ENCODE data around the gene NFATC1.

Gene NFATC1

DNA sequence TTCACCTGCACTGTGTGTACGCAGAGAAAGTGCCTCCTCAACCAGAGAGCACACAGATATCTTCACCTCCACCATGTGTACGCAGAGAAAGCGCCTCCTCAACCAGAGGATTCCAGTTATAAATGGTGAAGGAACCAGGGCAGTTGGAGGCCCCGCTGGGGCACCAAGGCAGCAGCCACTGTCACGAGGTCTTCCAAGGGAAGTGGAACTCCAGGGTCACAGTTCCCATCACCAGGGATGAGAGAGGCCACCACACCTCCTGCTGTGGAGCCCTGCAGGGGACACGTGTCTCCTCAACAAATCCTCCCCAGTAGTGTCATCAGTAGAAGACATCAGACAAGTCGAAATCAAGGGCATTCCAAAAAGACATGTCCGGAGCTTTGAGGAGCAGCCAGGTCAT, 28.2 kb upstream of the NFATC1 start:
- in situ Hi-C loops (cut with MboI; ENCODE audit: low pct_unique_long_range_greater_than_20kb, low sequenced_read_pairs, unreplicated experiment): no loop called here
- no peak for DNase-seq (ENCODE audit: low spot score)
- TF ChIP-seq, protein P1, sequence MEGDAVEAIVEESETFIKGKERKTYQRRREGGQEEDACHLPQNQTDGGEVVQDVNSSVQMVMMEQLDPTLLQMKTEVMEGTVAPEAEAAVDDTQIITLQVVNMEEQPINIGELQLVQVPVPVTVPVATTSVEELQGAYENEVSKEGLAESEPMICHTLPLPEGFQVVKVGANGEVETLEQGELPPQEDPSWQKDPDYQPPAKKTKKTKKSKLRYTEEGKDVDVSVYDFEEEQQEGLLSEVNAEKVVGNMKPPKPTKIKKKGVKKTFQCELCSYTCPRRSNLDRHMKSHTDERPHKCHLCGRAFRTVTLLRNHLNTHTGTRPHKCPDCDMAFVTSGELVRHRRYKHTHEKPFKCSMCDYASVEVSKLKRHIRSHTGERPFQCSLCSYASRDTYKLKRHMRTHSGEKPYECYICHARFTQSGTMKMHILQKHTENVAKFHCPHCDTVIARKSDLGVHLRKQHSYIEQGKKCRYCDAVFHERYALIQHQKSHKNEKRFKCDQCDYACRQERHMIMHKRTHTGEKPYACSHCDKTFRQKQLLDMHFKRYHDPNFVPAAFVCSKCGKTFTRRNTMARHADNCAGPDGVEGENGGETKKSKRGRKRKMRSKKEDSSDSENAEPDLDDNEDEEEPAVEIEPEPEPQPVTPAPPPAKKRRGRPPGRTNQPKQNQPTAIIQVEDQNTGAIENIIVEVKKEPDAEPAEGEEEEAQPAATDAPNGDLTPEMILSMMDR (IDR thresholded peaks at IDR 0.05; ENCODE audit: extremely low read depth, insufficient read depth, missing control alignments): no peak

DNA sequence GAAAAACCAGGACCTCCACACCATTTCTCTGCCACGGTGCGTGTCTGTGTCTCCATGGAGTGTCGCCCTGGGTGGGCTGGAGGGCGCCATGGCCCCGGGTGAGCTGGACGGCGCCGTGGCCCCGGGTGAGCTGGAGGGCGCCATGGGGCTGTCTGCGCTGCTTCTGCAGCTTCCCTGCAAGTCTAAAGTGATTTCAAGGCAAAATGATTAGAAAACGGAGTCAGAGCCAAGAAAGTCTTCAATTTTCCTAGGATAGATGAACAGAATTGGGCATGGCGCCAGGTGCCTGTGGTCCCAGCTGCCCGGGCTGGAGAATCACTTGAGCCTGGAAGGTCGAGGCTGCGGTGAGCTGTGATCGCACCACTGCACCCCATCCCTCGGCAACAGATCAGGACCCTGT, 27.7 kb upstream of the NFATC1 start:
- in situ Hi-C loops (cut with MboI; ENCODE audit: low pct_unique_long_range_greater_than_20kb, low sequenced_read_pairs, unreplicated experiment): no loop called here
- TF ChIP-seq, protein P1 (IDR thresholded peaks at IDR 0.05; ENCODE audit: extremely low read depth, insufficient read depth, missing control alignments): no peak
- DNase-seq (ENCODE audit: low spot score): no peak

DNA sequence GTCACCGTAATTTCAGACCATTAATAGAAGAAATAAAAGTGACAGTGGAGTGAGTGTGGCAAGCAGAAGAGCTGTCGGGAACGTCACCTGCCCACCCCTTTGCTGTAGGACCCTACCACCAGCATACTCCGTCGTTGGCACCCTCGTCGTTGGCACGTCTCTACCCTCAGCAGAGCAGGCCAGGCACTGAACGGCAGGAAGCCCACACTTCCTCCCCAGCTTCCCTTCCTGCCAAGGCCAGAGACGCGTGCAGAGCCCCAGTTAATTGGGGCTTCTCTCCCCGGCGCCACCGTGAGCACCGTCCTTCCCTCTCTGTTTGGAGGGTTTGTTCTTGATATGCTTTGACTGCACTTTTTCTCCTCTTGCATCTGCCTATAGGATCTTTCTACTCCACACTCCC, 27.0 kb upstream of the NFATC1 start:
- DNase-seq (ENCODE audit: low spot score): no peak
- in situ Hi-C loops (cut with MboI; ENCODE audit: low pct_unique_long_range_greater_than_20kb, low sequenced_read_pairs, unreplicated experiment): no loop called here
- TF ChIP-seq, protein P1 (IDR thresholded peaks at IDR 0.05; ENCODE audit: extremely low read depth, insufficient read depth, missing control alignments): no peak

DNA sequence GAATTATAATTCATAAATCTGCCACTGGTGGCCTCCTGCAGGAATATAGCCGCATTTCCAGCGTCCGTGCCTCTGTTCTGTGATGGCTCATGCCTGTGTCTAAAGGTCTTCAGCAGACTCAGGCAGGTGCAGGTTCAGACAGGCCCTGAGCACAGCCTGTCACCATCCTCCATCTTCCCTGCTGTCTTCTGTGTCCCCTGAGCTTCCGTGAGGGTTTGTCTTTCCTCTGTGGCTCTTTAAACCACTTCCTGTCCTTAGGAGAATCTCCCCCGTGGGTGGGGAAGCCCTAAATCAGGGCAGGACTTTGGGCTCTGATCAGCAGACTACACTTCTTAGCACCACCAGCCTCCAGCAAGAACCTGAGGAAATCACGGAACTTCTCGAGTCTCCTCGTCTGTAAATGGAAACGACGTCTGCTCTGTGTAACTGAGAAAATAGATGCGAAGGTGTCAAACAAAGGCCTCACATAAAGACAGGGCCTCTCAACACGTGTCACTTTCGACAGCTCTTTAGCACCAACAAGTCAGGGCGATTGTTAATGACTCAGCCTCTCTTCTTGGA, 24.1 kb upstream of the NFATC1 start:
- peak; percentile 56 for DNase-seq (ENCODE audit: low spot score)
- in situ Hi-C loops (cut with MboI; ENCODE audit: low pct_unique_long_range_greater_than_20kb, low sequenced_read_pairs, unreplicated experiment): loop anchor here (10.0 kb wide), 2 partner anchors 163 to 273 kb away; no protein-coding TSS in a partner anchor
- TF ChIP-seq, protein P1 (IDR thresholded peaks at IDR 0.05; ENCODE audit: extremely low read depth, insufficient read depth, missing control alignments): no peak

DNA sequence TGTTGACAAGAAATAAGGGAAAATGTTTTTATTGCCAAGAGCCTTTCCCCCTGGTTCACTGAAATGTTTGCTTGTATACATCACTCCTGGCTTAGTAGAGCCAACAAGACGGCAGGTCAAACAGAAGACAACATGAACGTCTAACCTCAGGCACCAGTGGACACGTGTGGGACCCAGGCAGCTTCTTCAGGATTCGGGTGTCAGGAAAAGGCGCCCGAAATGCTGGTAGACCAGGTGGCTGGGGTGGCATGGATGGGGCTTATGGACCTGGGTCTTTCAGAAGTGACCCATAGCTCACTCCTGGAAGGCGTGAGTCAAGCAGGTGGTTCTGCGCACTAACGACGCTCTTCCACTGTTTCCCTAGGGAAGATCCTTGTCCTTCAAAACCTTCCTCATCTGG, 23.3 kb upstream of the NFATC1 start:
- in situ Hi-C loops (cut with MboI; ENCODE audit: low pct_unique_long_range_greater_than_20kb, low sequenced_read_pairs, unreplicated experiment): loop anchor here (10.0 kb wide), 2 partner anchors 162 to 272 kb away; no protein-coding TSS in a partner anchor
- no peak for DNase-seq (ENCODE audit: low spot score)
- TF ChIP-seq, protein P1 (IDR thresholded peaks at IDR 0.05; ENCODE audit: extremely low read depth, insufficient read depth, missing control alignments): no peak

DNA sequence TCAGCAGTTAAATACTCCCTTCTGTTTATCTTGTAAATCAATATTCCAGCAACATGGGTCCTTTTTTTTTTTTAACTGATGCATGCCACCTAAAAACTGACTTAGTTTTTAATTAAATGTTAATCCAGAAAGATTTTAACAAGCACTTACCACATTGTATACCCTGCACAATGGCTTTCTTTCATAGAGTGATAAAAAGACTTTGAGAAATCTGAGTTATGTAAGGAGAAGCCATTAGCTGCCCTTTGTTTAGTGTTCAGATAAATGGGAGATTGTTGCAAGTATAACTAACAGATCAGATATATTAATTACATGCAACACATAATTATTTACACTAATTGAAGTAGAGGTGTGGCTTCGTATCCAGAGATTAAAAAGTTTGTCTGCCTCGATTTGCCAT, 22.7 kb upstream of the NFATC1 start:
- no peak for DNase-seq (ENCODE audit: low spot score)
- TF ChIP-seq, protein P1 (IDR thresholded peaks at IDR 0.05; ENCODE audit: extremely low read depth, insufficient read depth, missing control alignments): no peak
- in situ Hi-C loops (cut with MboI; ENCODE audit: low pct_unique_long_range_greater_than_20kb, low sequenced_read_pairs, unreplicated experiment): loop anchor here (10.0 kb wide), 2 partner anchors 162 to 272 kb away; no protein-coding TSS in a partner anchor
